SK-N-SH (cell line): ENCODE measurements around the gene CDHR4. TPM values are rescaled to one million over a fixed set of nuclear protein-coding genes. Genes with fewer than 3 reads are reported as not detected.

Experiments used
- CTCF ChIA-PET: fragments of 300-600, 350-600 bp; formaldehyde crosslinking; extraction: SDS; loops from one replicate; lab custom pipeline; 2021; lab: Yijun Ruan, JAX
- POLR2A ChIA-PET: fragments of 350-600 bp; sonication (Branson Sonifier 250); formaldehyde crosslinking; extraction: SDS; loops from one replicate; lab custom pipeline; 2020; ENCODE audit warnings: antibody characterized with exemption, inconsistent platforms; lab: Yijun Ruan, JAX
- DNase-seq: peaks from one replicate; pipeline ENCODE4 v3.0.0; 2012
- H2AFZ ChIP-seq: fragments of 200-600 bp; sonication (generic); 2 replicates; pipeline ENCODE4 v1.8.1; 2016; ENCODE audit warnings: antibody characterized with exemption, mild to moderate bottlenecking, low read depth
- H3F3A ChIP-seq: fragments of 200-600 bp; sonication (generic); replicated peaks from 2 replicates; pipeline ENCODE3; 2016; ENCODE audit warnings: antibody characterized with exemption, mild to moderate bottlenecking; ENCODE audit not compliant: insufficient read depth
- H3K27ac ChIP-seq, 2 experiments: fragments of 200-500 bp in 1 of 2; fragments of 200-600 bp in 1 of 2; sonication (Bioruptor generic) in 1 of 2; sonication (generic), shearing (Covaris generic) in 1 of 2; 2 replicates each; pipeline versions ENCODE4 v1.5.1 to v1.6.1; 2014 to 2016; ENCODE audit warnings: low read depth in 2 of 2, inconsistent platforms in 1 of 2, low read length in 1 of 2, mild to moderate bottlenecking in 1 of 2, mixed read lengths in 1 of 2
- H3K27me3 ChIP-seq: fragments of 200-600 bp; sonication (generic), shearing (Covaris generic); 2 replicates; pipeline ENCODE4 v1.6.1; 2016; ENCODE audit warnings: mixed run types; ENCODE audit not compliant: insufficient read depth
- H3K36me3 ChIP-seq, 2 experiments: fragments of 200-500 bp in 1 of 2; fragments of 200-600 bp in 1 of 2; sonication (Bioruptor generic) in 1 of 2; sonication (generic) in 1 of 2; replicated peaks in 1 of 2; 2 replicates each; pipeline versions ENCODE3 to v1.5.1; 2014 to 2016; ENCODE audit warnings: low read length in 1 of 2, mild to moderate bottlenecking in 1 of 2; ENCODE audit not compliant: insufficient read depth in 2 of 2, control insufficient read depth in 1 of 2
- H3K4me1 ChIP-seq, 2 experiments: fragments of 200-500 bp in 1 of 2; fragments of 200-600 bp in 1 of 2; sonication (Bioruptor generic) in 1 of 2; sonication (generic), shearing (Covaris generic) in 1 of 2; 2 replicates each; pipeline versions ENCODE4 v1.5.1 to v1.6.1; 2014 to 2016; ENCODE audit warnings: low read depth in 1 of 2, low read length in 1 of 2, mixed run types in 1 of 2; ENCODE audit not compliant: insufficient read depth in 2 of 2, control insufficient read depth in 1 of 2
- H3K4me2 ChIP-seq: fragments of 200-600 bp; sonication (generic), shearing (Covaris generic); 2 replicates; pipeline ENCODE4 v1.6.1; 2017; ENCODE audit warnings: mixed run types
- H3K4me3 ChIP-seq, 2 experiments: fragments of 200-500 bp in 1 of 2; fragments of 200-600 bp in 1 of 2; sonication (Bioruptor generic) in 1 of 2; sonication (generic), shearing (Covaris generic) in 1 of 2; 2 replicates each; pipeline versions ENCODE4 v1.5.1 to v1.8.1; 2014 to 2016; ENCODE audit warnings: low read depth in 2 of 2, inconsistent platforms in 1 of 2, low read length in 1 of 2, mild to moderate bottlenecking in 1 of 2, mixed read lengths in 1 of 2, moderate library complexity in 1 of 2
- H3K79me2 ChIP-seq: fragments of 200-600 bp; sonication (generic); 2 replicates; pipeline ENCODE4 v1.8.1; 2017; ENCODE audit warnings: mild to moderate bottlenecking; ENCODE audit not compliant: insufficient read depth
- H3K9ac ChIP-seq: fragments of 200-600 bp; sonication (generic); 2 replicates; pipeline ENCODE4 v1.6.1; 2017; ENCODE audit warnings: mixed run types
- H3K9me2 ChIP-seq: fragments of 200-600 bp; sonication (generic); 2 replicates; pipeline ENCODE4 v1.6.1; 2017; ENCODE audit warnings: mixed run types
- H3K9me3 ChIP-seq: fragments of 200-600 bp; sonication (generic); 2 replicates; pipeline ENCODE4 v1.6.1; 2017; ENCODE audit warnings: mixed run types, mild to moderate bottlenecking, moderate library complexity
- H4K20me1 ChIP-seq: fragments of 200-600 bp; sonication (generic); 2 replicates; pipeline ENCODE4 v1.6.1; 2017; ENCODE audit warnings: mild to moderate bottlenecking, mixed run types; ENCODE audit not compliant: insufficient read depth
- CHD2 ChIP-seq: fragments of 150-350 bp; IDR thresholded peaks from 2 replicates; pipeline ENCODE4 v1.6.1; 2018; ENCODE audit warnings: low read length; ENCODE audit not compliant: partially characterized antibody
- CTCF ChIP-seq: fragments of 200-600 bp; sonication (generic); IDR thresholded peaks from 2 replicates; pipeline ENCODE4 v1.6.1; 2017; ENCODE audit warnings: antibody characterized with exemption, mild to moderate bottlenecking, moderate library complexity
- ELF1 ChIP-seq: IDR thresholded peaks from 2 replicates; pipeline ENCODE4 v1.4.0; 2012
- FOSL2 ChIP-seq: IDR thresholded peaks from 2 replicates; pipeline ENCODE4 v1.4.0; 2012; ENCODE audit warnings: low read depth, mild to moderate bottlenecking, moderate library complexity, borderline replicate concordance
- FOXM1 ChIP-seq: IDR thresholded peaks from 2 replicates; pipeline ENCODE4 v1.4.0; 2012; ENCODE audit warnings: low read depth, mild to moderate bottlenecking
- GABPA ChIP-seq: IDR thresholded peaks from 2 replicates; pipeline ENCODE4 v1.4.0; 2012; ENCODE audit warnings: low read depth, mild to moderate bottlenecking
- IRF3 ChIP-seq: fragments of 150-350 bp; IDR thresholded peaks from 2 replicates; pipeline ENCODE4 v1.6.1; 2016; ENCODE audit warnings: mild to moderate bottlenecking, low read depth, low read length
- JUND ChIP-seq: IDR thresholded peaks from 2 replicates; pipeline ENCODE4 v1.4.0; 2012
- MEF2A ChIP-seq: IDR thresholded peaks from 2 replicates; pipeline ENCODE4 v1.4.0; 2012; ENCODE audit warnings: low read depth, borderline replicate concordance
- MXI1 ChIP-seq: IDR thresholded peaks from 2 replicates; pipeline ENCODE4 v1.6.1; 2012; ENCODE audit warnings: mild to moderate bottlenecking, low read depth, low read length, improper control_type of control experiment
- PBX3 ChIP-seq: IDR thresholded peaks from 2 replicates; pipeline ENCODE4; 2012
- RAD21 ChIP-seq: IDR thresholded peaks from 2 replicates; pipeline ENCODE4 v1.6.1; 2012; ENCODE audit warnings: mild to moderate bottlenecking, low read length
- RCOR1 ChIP-seq: fragments of 150-350 bp; IDR thresholded peaks from 2 replicates; pipeline ENCODE4 v1.6.1; 2017; ENCODE audit warnings: antibody characterized with exemption, low read length
- RFX5 ChIP-seq: IDR thresholded peaks from 2 replicates; pipeline ENCODE4 v1.6.1; 2012; ENCODE audit warnings: mild to moderate bottlenecking, improper control_type of control experiment, low read length
- SIN3A ChIP-seq: IDR thresholded peaks from 2 replicates; pipeline ENCODE4 v1.6.1; 2012; ENCODE audit warnings: low read depth, mild to moderate bottlenecking, low read length, moderate library complexity, borderline replicate concordance
- USF1 ChIP-seq: IDR thresholded peaks from 2 replicates; pipeline ENCODE4 v1.4.0; 2012; ENCODE audit warnings: low read depth, borderline replicate concordance
- USF2 ChIP-seq: fragments of 150-350 bp; IDR thresholded peaks from 2 replicates; pipeline ENCODE4 v1.6.1; 2017; ENCODE audit warnings: antibody characterized with exemption, low read length, low read depth, borderline replicate concordance
- YY1 ChIP-seq: IDR thresholded peaks from 2 replicates; pipeline ENCODE4 v1.4.0; 2012; ENCODE audit warnings: low read depth, mild to moderate bottlenecking
- WGBS: methylation state at CpG from one replicate; pipeline ENCODE4 v1.1.6; 2017; ENCODE audit warnings: low lambda C conversion rate; 5-methylcytosine and 5-hydroxymethylcytosine counted together
- polyA plus RNA-seq, 3 experiments: library from polyadenylated mRNA; depleted of rRNA; stranded (reverse); fragments of >200 nt; gene quantifications; 2 replicates each; pipeline ENCODE4 v1.2.3, GENCODE V29; 2012

Gene CDHR4
- polyA plus RNA-seq, 1 of the 3 experiments (the other 2 are of a cell fraction): 0.07 TPM

- H3K9ac ChIP-seq: peak overlapping the region; percentile 65; the same call in 1 of the 2 replicates
- H3K9me2 ChIP-seq: no peaks in the 10 kb centered on the region
- H3K79me2 ChIP-seq: peaks cover 42% of the 10 kb centered on the region
- H2AFZ ChIP-seq: peak overlapping the region; percentile 91
- WGBS: 77% methylated on average over 3 of the region's 3 CpGs
- H3K4me1 ChIP-seq: peaks cover 5 to 6% of the 10 kb centered on the region in 2 experiments; a peak in 1 of 4 replicates
- POLR2A ChIA-PET: no interaction called here
- H3K9me3 ChIP-seq: no peaks in the 10 kb centered on the region
- TF ChIP-seq USF2: no peak
- TF ChIP-seq ELF1: no peak
- no peak for TF ChIP-seq RCOR1
- no peak for TF ChIP-seq FOSL2
- TF ChIP-seq RAD21: no peak
- no peak for TF ChIP-seq IRF3
- TF ChIP-seq USF1: no peak
- TF ChIP-seq RFX5: no peak
- no peak for TF ChIP-seq GABPA
- no peak for TF ChIP-seq CTCF
- TF ChIP-seq MXI1: no peak
- no peak for TF ChIP-seq MEF2A
- no peak for TF ChIP-seq FOXM1
- no peak for TF ChIP-seq SIN3A
- no peak for TF ChIP-seq CHD2
- TF ChIP-seq JUND: no peak
- TF ChIP-seq YY1: no peak
- TF ChIP-seq PBX3: no peak
- H3K27me3 ChIP-seq: no peaks in the 10 kb centered on the region
- peaks cover 0 to 17% of the 10 kb centered on the region in 2 experiments for H3K36me3 ChIP-seq
- H3K27ac ChIP-seq: peak overlapping the region; percentile 58 to 85; a peak in 2 of 4 replicates
- CTCF ChIA-PET: interaction anchor here (1.2 to 3.3 kb wide), 2 partner anchors 15 to 119 kb away, joined by 4 to 23 read pairs; partner anchors contain the start of gene INKA1
- H4K20me1 ChIP-seq: 0 out of 2 replicates have a peak, but pooled peaks cover 4% of the 10 kb centered on the region
- peak overlapping the region; percentile 72 for H3K4me2 ChIP-seq
- no peak for DNase-seq
- H3K4me3 ChIP-seq: peak overlapping the region; percentile 35 to 68; a peak in 2 of 4 replicates
- H3F3A ChIP-seq: no peaks in the 10 kb centered on the region
These were observed 12.6 kb downstream of the CDHR4 start for GRCh38 chr3:49787182-49787464.
